ENCODE measurements around the gene PCBD2. TPM values are rescaled to one million over a fixed set of nuclear protein-coding genes. Genes with fewer than 3 reads are reported as not detected.

Gene PCBD2
- total RNA-seq, 1 experiment from 2014 or later: 17.6 TPM

DNA sequence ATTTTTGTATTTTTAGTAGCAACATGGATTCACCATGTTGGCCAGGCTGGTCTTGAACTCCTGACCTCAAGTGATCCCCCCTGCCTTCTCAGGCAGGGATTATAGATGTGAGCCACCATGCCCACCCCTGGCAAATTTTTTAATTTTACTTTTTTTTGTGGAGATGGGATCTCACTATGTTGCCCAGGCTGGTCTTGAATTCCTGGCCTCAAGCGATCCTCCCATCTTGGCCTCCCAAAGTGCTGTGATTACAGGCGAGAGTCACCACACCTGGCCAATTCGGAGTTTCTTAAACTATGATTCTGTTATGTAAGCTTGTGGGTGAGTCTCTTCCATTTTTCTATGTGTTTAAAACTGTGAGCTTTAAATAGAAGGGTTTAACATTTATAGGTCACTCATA lies 27.6 kb downstream of the PCBD2 start:
- H2AFZ ChIP-seq: no peak overlapping the region
- no peak overlapping the region for H3K4me3 ChIP-seq
- no peaks in the 10 kb centered on the region for H3K9me3 ChIP-seq (ENCODE audit: insufficient read depth, low read depth)
- intact Hi-C loops (cut with micrococcal nuclease; ENCODE audit: unreplicated experiment): no loop called here
- H3K4me2 ChIP-seq: no peak overlapping the region
- 0 out of 2 replicates have a peak, but pooled peaks cover 3% of the 10 kb centered on the region for H3F3A ChIP-seq (ENCODE audit: insufficient read depth, low read depth)
- no peak for TF ChIP-seq EZH2 (IDR thresholded peaks at IDR 0.05; ENCODE audit: low read depth)
- TF ChIP-seq, protein P1, sequence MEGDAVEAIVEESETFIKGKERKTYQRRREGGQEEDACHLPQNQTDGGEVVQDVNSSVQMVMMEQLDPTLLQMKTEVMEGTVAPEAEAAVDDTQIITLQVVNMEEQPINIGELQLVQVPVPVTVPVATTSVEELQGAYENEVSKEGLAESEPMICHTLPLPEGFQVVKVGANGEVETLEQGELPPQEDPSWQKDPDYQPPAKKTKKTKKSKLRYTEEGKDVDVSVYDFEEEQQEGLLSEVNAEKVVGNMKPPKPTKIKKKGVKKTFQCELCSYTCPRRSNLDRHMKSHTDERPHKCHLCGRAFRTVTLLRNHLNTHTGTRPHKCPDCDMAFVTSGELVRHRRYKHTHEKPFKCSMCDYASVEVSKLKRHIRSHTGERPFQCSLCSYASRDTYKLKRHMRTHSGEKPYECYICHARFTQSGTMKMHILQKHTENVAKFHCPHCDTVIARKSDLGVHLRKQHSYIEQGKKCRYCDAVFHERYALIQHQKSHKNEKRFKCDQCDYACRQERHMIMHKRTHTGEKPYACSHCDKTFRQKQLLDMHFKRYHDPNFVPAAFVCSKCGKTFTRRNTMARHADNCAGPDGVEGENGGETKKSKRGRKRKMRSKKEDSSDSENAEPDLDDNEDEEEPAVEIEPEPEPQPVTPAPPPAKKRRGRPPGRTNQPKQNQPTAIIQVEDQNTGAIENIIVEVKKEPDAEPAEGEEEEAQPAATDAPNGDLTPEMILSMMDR (conservative IDR thresholded peaks at IDR 0.05): no peak
- no peaks in the 10 kb centered on the region for H3K79me2 ChIP-seq (ENCODE audit: low read depth)
- ChIA-PET POLR2A (ENCODE audit: unreplicated experiment) (no interaction called here), CTCF (interaction anchor here (0.6 kb wide), 1 partner anchor 16 kb away, joined by 6 read pairs; no protein-coding TSS in a partner anchor)
- no peaks in the 10 kb centered on the region; the same call in 1 of the 2 replicates for H4K20me1 ChIP-seq (ENCODE audit: insufficient read depth)
- H3K27ac ChIP-seq: no peak overlapping the region
- no peak for DNase-seq
- H3K27me3 ChIP-seq (ENCODE audit: insufficient read depth, low read depth): no peaks in the 10 kb centered on the region
- no peaks in the 10 kb centered on the region for H3K9me2 ChIP-seq (ENCODE audit: insufficient read depth)
- H3K4me1 ChIP-seq (replicated peaks; ENCODE audit: insufficient read depth): no peaks in the 10 kb centered on the region
- peaks cover 19% of the 10 kb centered on the region; the same call in 1 of the 2 replicates for H3K36me3 ChIP-seq (ENCODE audit: low read depth)
- BruUV-seq (replicated peaks): no TSS peak

DNA sequence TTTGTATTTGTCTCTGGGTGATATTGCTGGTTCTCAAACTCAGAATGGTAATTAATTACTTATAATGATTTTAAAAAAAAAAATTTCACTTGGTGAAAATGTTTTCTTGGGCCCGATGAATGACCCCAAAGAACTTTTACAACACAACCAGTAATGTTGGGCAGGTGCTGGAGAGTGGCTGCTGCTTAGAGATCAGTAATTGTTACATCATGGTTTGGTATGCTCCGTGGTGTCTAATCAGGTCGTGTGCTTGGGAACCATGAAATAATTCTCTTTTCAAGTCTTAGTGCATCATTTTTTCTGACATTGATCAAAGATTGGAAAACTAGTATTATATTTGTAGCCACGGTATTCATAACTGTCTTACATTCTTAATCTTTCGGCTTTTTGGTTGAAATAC lies 29.3 kb downstream of the PCBD2 start:
- no peak for DNase-seq
- no peaks in the 10 kb centered on the region for H3K4me1 ChIP-seq (replicated peaks; ENCODE audit: insufficient read depth)
- no peaks in the 10 kb centered on the region for H3K27me3 ChIP-seq (ENCODE audit: insufficient read depth, low read depth)
- no peak overlapping the region for H3K4me3 ChIP-seq
- H3K9me3 ChIP-seq (ENCODE audit: insufficient read depth, low read depth): no peaks in the 10 kb centered on the region
- H3K4me2 ChIP-seq: no peak overlapping the region
- intact Hi-C loops (cut with micrococcal nuclease; ENCODE audit: unreplicated experiment): no loop called here
- BruUV-seq (replicated peaks): no TSS peak
- CTCF ChIA-PET: no interaction called here
- POLR2A ChIA-PET (ENCODE audit: unreplicated experiment): no interaction called here
- H3K79me2 ChIP-seq (ENCODE audit: low read depth): no peaks in the 10 kb centered on the region
- no peak for TF ChIP-seq EZH2 (IDR thresholded peaks at IDR 0.05; ENCODE audit: low read depth)
- TF ChIP-seq, protein P1 (conservative IDR thresholded peaks at IDR 0.05): no peak
- no peaks in the 10 kb centered on the region; the same call in 1 of the 2 replicates for H4K20me1 ChIP-seq (ENCODE audit: insufficient read depth)
- H2AFZ ChIP-seq: no peak overlapping the region
- H3K27ac ChIP-seq: no peak overlapping the region
- peaks cover 19% of the 10 kb centered on the region; the same call in 1 of the 2 replicates for H3K36me3 ChIP-seq (ENCODE audit: low read depth)
- 0 out of 2 replicates have a peak, but pooled peaks cover 3% of the 10 kb centered on the region for H3F3A ChIP-seq (ENCODE audit: insufficient read depth, low read depth)
- no peaks in the 10 kb centered on the region for H3K9me2 ChIP-seq (ENCODE audit: insufficient read depth)

DNA sequence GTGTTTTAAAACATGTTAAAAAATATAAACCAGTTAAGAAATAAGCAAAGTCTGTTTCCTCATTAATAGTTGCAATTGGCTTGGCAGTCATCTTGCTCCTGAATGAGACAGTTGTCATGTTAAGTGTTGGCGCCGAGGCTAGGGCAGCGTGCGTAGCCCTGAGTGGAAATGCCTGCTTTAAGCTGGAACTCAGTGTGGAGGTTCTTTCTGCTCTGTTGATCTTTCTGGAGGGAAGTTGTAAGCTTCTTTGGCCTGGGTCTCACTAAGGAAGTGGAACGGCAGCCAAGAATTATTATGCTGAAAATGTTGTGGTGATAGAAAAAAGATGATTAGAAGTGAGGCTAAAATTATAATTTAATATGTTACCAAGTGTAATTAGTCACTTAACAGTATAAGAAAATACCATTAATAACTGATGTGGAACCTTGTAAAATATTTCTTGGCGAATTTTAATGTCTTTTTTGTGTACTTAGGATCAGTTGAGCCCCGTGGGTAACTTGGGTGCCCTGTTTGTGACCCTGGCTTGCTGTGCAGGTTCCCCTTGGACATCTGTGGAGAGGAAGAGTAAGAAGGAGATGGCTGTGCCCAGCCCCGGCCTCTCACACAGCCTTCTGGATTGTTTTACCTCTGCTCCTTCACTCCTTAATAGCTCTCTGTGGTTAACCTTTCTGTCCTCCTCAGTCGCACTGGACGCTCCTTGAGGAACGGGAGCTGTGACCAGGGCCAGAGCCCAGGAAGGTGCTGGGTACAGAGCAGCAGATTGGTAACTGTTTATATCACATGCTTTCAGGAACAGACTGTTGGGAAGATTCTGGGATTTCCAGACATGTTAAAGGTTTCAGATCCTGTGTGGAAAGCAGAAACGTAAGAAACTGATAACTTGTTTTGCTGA lies 31.0 kb downstream of the PCBD2 start:
- Histone ChIP-seq H4K20me1 (ENCODE audit: insufficient read depth) (no peaks in the 10 kb centered on the region; the same call in 1 of the 2 replicates), H3K79me2 (ENCODE audit: low read depth) (no peaks in the 10 kb centered on the region), H3K27ac (no peak overlapping the region), H3K4me2 (no peak overlapping the region), H3K9me3 (ENCODE audit: insufficient read depth, low read depth) (no peaks in the 10 kb centered on the region), H2AFZ (no peak overlapping the region), H3K36me3 (ENCODE audit: low read depth) (peaks cover 21% of the 10 kb centered on the region; the same call in 1 of the 2 replicates), H3K4me1 (replicated peaks; ENCODE audit: insufficient read depth) (no peaks in the 10 kb centered on the region), H3K27me3 (ENCODE audit: insufficient read depth, low read depth) (no peaks in the 10 kb centered on the region), H3K4me3 (no peak overlapping the region), H3F3A (ENCODE audit: insufficient read depth, low read depth) (no peaks in the 10 kb centered on the region), H3K9me2 (ENCODE audit: insufficient read depth) (no peaks in the 10 kb centered on the region)
- CTCF ChIA-PET: no interaction called here
- no peak for DNase-seq
- POLR2A ChIA-PET (ENCODE audit: unreplicated experiment): no interaction called here
- TF ChIP-seq, protein P1 (conservative IDR thresholded peaks at IDR 0.05): no peak
- no peak for TF ChIP-seq EZH2 (IDR thresholded peaks at IDR 0.05; ENCODE audit: low read depth)
- intact Hi-C loops (cut with micrococcal nuclease; ENCODE audit: unreplicated experiment): no loop called here
- no TSS peak for BruUV-seq (replicated peaks)

Data from PC-9 (cell line).